ENCODE results near the gene APCDD1L.

Gene APCDD1L

GRCh38 chr20:58467572-58468527 lies 47.3 kb downstream of the APCDD1L start:
- H3K27ac ChIP-seq (ENCODE audit: low read depth, low read length), result no peak overlapping the region
- H3K4me3 ChIP-seq (ENCODE audit: insufficient read depth, low read length, poor library complexity, severe bottlenecking), result no peak overlapping the region
- no peak overlapping the region for H3K9ac ChIP-seq (ENCODE audit: low read length)
- H3K9me2 ChIP-seq (replicated peaks; ENCODE audit: insufficient read depth, low read length), result no peaks in the 10 kb centered on the region
- no peak for TF ChIP-seq CTCF (IDR thresholded peaks at IDR 0.05; ENCODE audit: insufficient read depth, low read length, poor library complexity, severe bottlenecking)
- TF ChIP-seq EZH2phosphoT487 (conservative IDR thresholded peaks at IDR 0.05; ENCODE audit: low read length), result no peak
- H3K79me2 ChIP-seq (ENCODE audit: insufficient read depth, low read length), result no peaks in the 10 kb centered on the region
- H3K36me3 ChIP-seq (ENCODE audit: low read length), result no peaks in the 10 kb centered on the region
- H3K9me3 ChIP-seq (ENCODE audit: insufficient read depth, low read length), result no peaks in the 10 kb centered on the region
- no peak overlapping the region for H3K4me2 ChIP-seq (ENCODE audit: low read depth, low read length, poor library complexity, severe bottlenecking)
- H3F3A ChIP-seq (ENCODE audit: insufficient read depth), result no peaks in the 10 kb centered on the region
- H4K20me1 ChIP-seq (ENCODE audit: low read depth, low read length), result no peaks in the 10 kb centered on the region
- H2AFZ ChIP-seq (ENCODE audit: low read depth, low read length, severe bottlenecking), result no peak overlapping the region
- no peaks in the 10 kb centered on the region for H3K27me3 ChIP-seq (ENCODE audit: low read length)

GRCh38 chr20:58466729-58467571 lies 48.2 kb downstream of the APCDD1L start:
- Histone ChIP-seq H3K4me3 (ENCODE audit: insufficient read depth, low read length, poor library complexity, severe bottlenecking) (no peak overlapping the region), H3K27ac (ENCODE audit: low read depth, low read length) (no peak overlapping the region), H2AFZ (ENCODE audit: low read depth, low read length, severe bottlenecking) (no peak overlapping the region), H3K9me3 (ENCODE audit: insufficient read depth, low read length) (no peaks in the 10 kb centered on the region), H4K20me1 (ENCODE audit: low read depth, low read length) (no peaks in the 10 kb centered on the region), H3K4me2 (ENCODE audit: low read depth, low read length, poor library complexity, severe bottlenecking) (no peak overlapping the region), H3K9me2 (replicated peaks; ENCODE audit: insufficient read depth, low read length) (no peaks in the 10 kb centered on the region), H3K36me3 (ENCODE audit: low read length) (no peaks in the 10 kb centered on the region), H3K27me3 (ENCODE audit: low read length) (no peaks in the 10 kb centered on the region), H3K79me2 (ENCODE audit: insufficient read depth, low read length) (no peaks in the 10 kb centered on the region), H3K9ac (ENCODE audit: low read length) (no peak overlapping the region), H3F3A (ENCODE audit: insufficient read depth) (no peaks in the 10 kb centered on the region)
- TF ChIP-seq EZH2phosphoT487 (conservative IDR thresholded peaks at IDR 0.05; ENCODE audit: low read length) (no peak), CTCF (IDR thresholded peaks at IDR 0.05; ENCODE audit: insufficient read depth, low read length, poor library complexity, severe bottlenecking) (no peak)

GRCh38 chr20:58466095-58466708 lies 49.0 kb downstream of the APCDD1L start:
- no peaks in the 10 kb centered on the region for H3K36me3 ChIP-seq (ENCODE audit: low read length)
- no peak overlapping the region for H3K4me2 ChIP-seq (ENCODE audit: low read depth, low read length, poor library complexity, severe bottlenecking)
- H2AFZ ChIP-seq (ENCODE audit: low read depth, low read length, severe bottlenecking), result no peak overlapping the region
- H3K79me2 ChIP-seq (ENCODE audit: insufficient read depth, low read length), result no peaks in the 10 kb centered on the region
- no peak overlapping the region for H3K9ac ChIP-seq (ENCODE audit: low read length)
- no peaks in the 10 kb centered on the region for H3K9me3 ChIP-seq (ENCODE audit: insufficient read depth, low read length)
- no peaks in the 10 kb centered on the region for H3K9me2 ChIP-seq (replicated peaks; ENCODE audit: insufficient read depth, low read length)
- no peak overlapping the region for H3K27ac ChIP-seq (ENCODE audit: low read depth, low read length)
- H3F3A ChIP-seq (ENCODE audit: insufficient read depth), result no peaks in the 10 kb centered on the region
- no peaks in the 10 kb centered on the region for H3K27me3 ChIP-seq (ENCODE audit: low read length)
- TF ChIP-seq EZH2phosphoT487 (conservative IDR thresholded peaks at IDR 0.05; ENCODE audit: low read length), result no peak
- no peak for TF ChIP-seq CTCF (IDR thresholded peaks at IDR 0.05; ENCODE audit: insufficient read depth, low read length, poor library complexity, severe bottlenecking)
- no peaks in the 10 kb centered on the region for H4K20me1 ChIP-seq (ENCODE audit: low read depth, low read length)
- H3K4me3 ChIP-seq (ENCODE audit: insufficient read depth, low read length, poor library complexity, severe bottlenecking), result no peak overlapping the region
